KOPT-K1 (cell line): ENCODE results near the gene LRRC8D.

Experiments
- H3K27ac ChIP-seq: fragments of 200-600 bp; sonication (generic); 2 replicates; pipeline ENCODE4 v1.5.1; 2016; ENCODE audit warnings: antibody characterized with exemption, mild to moderate bottlenecking, low read depth, low read length; ENCODE audit not compliant: poor library complexity, severe bottlenecking
- H3K36me3 ChIP-seq: fragments of 200-600 bp; sonication (generic); 2 replicates; pipeline ENCODE4 v1.5.1; 2017; ENCODE audit warnings: antibody characterized with exemption, mild to moderate bottlenecking, low read length, moderate library complexity; ENCODE audit not compliant: insufficient read depth
- H3K9me3 ChIP-seq: fragments of 200-600 bp; sonication (generic); 2 replicates; pipeline ENCODE4 v1.5.1; 2017; ENCODE audit warnings: antibody characterized with exemption, low read length, mild to moderate bottlenecking; ENCODE audit not compliant: insufficient read depth, poor library complexity, severe bottlenecking

LRRC8D gene

DNA sequence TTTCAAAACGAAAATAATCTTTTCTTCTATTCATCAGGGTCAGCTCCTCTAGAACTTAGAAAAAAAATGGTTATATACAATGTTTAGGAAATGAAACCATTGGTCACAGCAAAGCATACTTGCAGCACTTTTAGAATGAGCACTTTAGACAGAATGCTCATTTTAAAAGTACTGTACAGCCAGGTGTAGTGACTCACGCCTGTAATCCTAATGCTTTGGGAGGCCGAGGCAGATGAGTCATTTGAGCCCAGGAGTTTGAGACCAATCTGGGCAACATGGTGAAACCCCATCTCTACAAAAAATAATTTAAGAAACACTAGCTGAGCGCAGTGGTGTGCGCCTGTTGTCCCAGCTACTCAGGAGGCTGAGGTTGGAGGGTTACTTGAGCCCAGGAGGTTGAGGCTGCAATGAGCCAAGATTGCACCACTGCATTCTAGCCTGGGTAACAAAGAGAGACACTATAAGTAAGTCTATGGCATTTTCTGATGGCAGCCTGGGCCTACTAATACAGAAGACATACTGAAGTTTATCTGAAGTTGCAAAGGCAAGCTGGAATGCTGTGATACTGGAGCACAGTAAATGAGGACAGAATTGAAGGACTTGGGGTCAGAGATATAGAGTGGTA lies 125.1 kb downstream of the LRRC8D start:
- H3K36me3 ChIP-seq: no peaks in the 10 kb centered on the region
- no peak overlapping the region for H3K27ac ChIP-seq
- no peaks in the 10 kb centered on the region for H3K9me3 ChIP-seq

GRCh38 chr1:89946532-89946931 lies 125.7 kb downstream of the LRRC8D start:
- Histone ChIP-seq H3K9me3 (no peaks in the 10 kb centered on the region), H3K36me3 (no peaks in the 10 kb centered on the region), H3K27ac (no peak overlapping the region)

GRCh38 chr1:89948722-89949345 lies 128.0 kb downstream of the LRRC8D start:
- no peak overlapping the region for H3K27ac ChIP-seq
- no peaks in the 10 kb centered on the region for H3K36me3 ChIP-seq
- no peaks in the 10 kb centered on the region for H3K9me3 ChIP-seq

GRCh38 chr1:89949991-89950624 lies 129.3 kb downstream of the LRRC8D start:
- Histone ChIP-seq H3K27ac (no peak overlapping the region), H3K36me3 (no peaks in the 10 kb centered on the region), H3K9me3 (no peaks in the 10 kb centered on the region)

GRCh38 chr1:89950703-89951102 lies 129.9 kb downstream of the LRRC8D start:
- Histone ChIP-seq H3K9me3 (no peaks in the 10 kb centered on the region), H3K36me3 (no peaks in the 10 kb centered on the region), H3K27ac (no peak overlapping the region)

- H3K9me3 ChIP-seq: no peaks in the 10 kb centered on the region
- no peak overlapping the region for H3K27ac ChIP-seq
- H3K36me3 ChIP-seq: no peaks in the 10 kb centered on the region
Measured at GRCh38 chr1:89951766-89952604, 131.2 kb downstream of the LRRC8D start.

GRCh38 chr1:89952605-89953130 lies 131.8 kb downstream of the LRRC8D start:
- Histone ChIP-seq H3K9me3 (no peaks in the 10 kb centered on the region), H3K27ac (peak overlapping the region; percentile 6), H3K36me3 (no peaks in the 10 kb centered on the region)

DNA sequence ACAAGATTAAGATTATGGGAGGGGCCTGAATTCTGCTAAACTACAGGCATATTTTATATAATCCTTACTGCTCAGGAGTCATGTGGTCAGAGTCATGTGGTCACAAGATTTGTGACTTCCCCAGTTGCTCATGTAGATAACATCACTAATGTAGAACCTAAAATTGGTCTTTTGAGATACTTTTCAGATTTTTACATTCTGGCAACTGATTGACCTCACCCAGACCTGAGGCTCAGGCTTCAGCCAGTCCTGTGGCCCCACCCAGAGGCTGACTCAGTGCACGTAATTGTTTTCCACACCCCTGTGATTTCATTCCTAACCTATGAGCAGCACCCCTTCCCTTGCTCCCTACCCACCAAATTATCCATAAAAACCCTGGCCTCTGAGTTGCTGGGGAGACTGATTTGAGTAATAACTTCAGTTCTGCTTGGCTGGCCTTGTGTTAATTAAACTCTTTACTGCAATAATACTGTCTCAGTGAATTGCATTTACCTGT lies 132.3 kb downstream of the LRRC8D start:
- H3K9me3 ChIP-seq: no peaks in the 10 kb centered on the region
- no peaks in the 10 kb centered on the region for H3K36me3 ChIP-seq
- H3K27ac ChIP-seq: peak overlapping the region; percentile 6

GRCh38 chr1:89953929-89954328 lies 133.1 kb downstream of the LRRC8D start:
- Histone ChIP-seq H3K36me3 (no peaks in the 10 kb centered on the region), H3K9me3 (peaks cover 2% of the 10 kb centered on the region), H3K27ac (peak overlapping the region; percentile 3)

- Histone ChIP-seq H3K27ac (peak overlapping the region; percentile 3), H3K9me3 (peaks cover 6% of the 10 kb centered on the region), H3K36me3 (no peaks in the 10 kb centered on the region)
Measured at GRCh38 chr1:89954401-89954800, 133.6 kb downstream of the LRRC8D start.

DNA sequence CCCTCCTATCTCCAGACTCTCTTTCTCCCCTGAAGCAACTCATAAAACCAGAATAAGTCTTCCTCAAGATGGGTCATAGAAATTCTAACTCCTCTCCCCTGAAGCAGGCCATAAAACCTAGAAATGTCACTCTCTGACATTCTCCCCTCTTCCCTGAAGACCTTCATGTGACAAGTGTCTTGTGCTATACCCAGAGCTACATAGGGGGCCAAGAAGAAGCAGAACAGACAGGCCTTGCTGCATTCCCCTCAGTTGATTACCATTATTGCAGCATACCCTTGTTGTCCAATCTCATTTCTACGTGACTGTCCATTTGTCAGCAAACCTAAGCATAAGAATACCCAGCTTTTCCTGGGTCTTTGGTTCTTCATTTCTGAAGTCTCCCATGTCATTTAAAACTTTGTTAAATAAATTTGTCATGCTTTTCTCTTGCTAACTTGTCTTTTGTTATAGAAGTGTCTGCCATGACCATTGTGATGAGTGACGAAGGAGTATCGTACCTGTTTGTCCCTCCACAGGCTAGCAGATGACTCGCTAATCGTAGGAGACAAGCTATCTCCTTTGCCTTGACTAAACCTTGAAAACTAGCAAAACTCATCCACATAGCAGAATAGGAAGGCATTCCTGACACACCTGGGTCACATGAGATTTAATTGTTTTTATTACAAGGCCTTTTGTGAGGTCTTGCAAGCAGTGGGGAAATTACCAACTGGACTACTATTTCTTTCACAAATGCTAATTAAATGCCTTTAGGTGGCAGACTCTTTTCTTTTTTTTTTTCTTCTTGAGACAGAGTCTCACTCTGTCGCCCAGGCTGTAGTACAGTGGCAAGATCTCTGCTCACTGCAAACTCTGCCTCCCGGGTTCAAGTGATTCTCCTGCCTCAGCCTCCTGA lies 134.7 kb downstream of the LRRC8D start:
- peak overlapping the region; percentile 80 for H3K27ac ChIP-seq

GRCh38 chr1:89957107-89957506 lies 136.3 kb downstream of the LRRC8D start:
- Histone ChIP-seq H3K36me3 (no peaks in the 10 kb centered on the region), H3K9me3 (peaks cover 12% of the 10 kb centered on the region), H3K27ac (peak overlapping the region; percentile 80)

More for the DNA sequence above, 134.7 kb downstream of the LRRC8D start:
- no peaks in the 10 kb centered on the region for H3K36me3 ChIP-seq
- peaks cover 12% of the 10 kb centered on the region for H3K9me3 ChIP-seq

DNA sequence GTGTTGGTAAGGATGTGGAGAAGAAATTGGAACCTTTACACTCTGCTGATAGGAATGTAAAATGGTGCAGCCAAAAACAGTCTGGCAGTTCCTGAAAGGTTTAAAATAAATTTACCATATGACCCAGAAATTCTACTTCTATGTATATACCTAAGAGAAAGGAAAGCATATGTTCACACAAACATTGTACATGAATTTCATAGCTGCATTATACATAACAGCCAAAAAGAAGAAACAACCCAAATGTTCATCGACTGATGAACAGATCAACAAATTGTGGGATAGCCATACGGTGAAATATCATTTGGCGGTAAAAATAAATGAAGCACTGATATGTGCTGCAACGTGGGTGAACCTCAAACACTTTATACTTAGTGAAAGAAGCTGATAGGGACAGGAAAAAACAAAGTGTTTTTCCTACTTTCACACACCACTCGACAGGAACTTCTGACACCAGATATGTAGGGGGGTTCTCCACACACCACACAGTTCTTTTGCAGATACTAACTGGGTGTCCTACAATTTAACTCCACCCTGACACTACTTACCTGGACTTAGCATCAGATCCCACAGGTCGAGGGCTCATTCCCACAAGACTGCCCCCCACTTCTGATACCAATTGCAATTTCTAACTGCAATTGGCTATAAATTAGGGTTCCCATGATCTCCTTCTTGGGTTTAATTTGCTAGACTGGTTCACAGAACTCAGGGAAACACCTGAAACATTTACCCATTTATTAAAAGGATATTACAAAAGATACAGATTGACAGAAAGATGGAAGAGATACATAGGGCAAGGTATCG lies 138.2 kb downstream of the LRRC8D start:
- Histone ChIP-seq H3K27ac (no peak overlapping the region), H3K36me3 (no peaks in the 10 kb centered on the region), H3K9me3 (peaks cover 12% of the 10 kb centered on the region)
